Measurements from ENCODE around the gene ADRM1.

The ADRM1 gene

GRCh38 chr20:62285722-62286121, 17.1 kb upstream of the ADRM1 start:
- TF ChIP-seq, protein P1, sequence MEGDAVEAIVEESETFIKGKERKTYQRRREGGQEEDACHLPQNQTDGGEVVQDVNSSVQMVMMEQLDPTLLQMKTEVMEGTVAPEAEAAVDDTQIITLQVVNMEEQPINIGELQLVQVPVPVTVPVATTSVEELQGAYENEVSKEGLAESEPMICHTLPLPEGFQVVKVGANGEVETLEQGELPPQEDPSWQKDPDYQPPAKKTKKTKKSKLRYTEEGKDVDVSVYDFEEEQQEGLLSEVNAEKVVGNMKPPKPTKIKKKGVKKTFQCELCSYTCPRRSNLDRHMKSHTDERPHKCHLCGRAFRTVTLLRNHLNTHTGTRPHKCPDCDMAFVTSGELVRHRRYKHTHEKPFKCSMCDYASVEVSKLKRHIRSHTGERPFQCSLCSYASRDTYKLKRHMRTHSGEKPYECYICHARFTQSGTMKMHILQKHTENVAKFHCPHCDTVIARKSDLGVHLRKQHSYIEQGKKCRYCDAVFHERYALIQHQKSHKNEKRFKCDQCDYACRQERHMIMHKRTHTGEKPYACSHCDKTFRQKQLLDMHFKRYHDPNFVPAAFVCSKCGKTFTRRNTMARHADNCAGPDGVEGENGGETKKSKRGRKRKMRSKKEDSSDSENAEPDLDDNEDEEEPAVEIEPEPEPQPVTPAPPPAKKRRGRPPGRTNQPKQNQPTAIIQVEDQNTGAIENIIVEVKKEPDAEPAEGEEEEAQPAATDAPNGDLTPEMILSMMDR (IDR thresholded peaks at IDR 0.05; ENCODE audit: borderline replicate concordance, insufficient read depth, low read depth, low read length) = no peak
- H3K4me3 ChIP-seq (ENCODE audit: low read depth, low read length) = no peak overlapping the region

DNA sequence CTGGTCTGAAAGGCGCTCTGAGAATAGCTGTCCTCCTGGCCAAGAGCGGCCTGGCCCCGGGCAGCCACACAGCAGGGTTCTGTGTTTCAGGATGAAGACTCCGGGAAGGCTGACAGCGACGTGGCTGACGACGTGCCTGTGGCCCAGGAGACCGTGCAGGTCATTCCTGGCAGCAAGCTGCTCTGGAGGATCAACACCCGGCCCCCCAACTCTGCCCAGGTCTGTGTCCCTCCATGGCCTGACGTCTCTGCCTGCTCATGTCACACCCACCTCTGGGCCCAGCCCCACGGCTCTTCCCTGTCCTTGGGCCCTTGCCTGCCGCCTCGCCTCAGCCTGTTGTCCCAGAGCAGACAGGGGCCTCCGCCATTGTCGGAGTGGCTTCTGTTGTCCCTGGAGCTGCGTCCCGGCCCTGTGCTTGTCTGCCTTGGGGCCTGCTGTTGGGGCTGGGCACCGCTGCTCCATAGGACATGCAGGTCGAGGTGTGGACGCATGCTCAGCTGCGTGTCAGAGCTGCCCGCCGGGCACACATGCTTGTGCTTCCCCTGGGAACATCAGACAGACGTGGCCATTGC, 16.2 kb upstream of the ADRM1 start:
- H3K4me3 ChIP-seq (ENCODE audit: low read depth, low read length) = no peak overlapping the region
- TF ChIP-seq, protein P1 (IDR thresholded peaks at IDR 0.05; ENCODE audit: borderline replicate concordance, insufficient read depth, low read depth, low read length) = no peak

GRCh38 chr20:62287129-62287528, 15.7 kb upstream of the ADRM1 start:
- TF ChIP-seq, protein P1 (IDR thresholded peaks at IDR 0.05; ENCODE audit: borderline replicate concordance, insufficient read depth, low read depth, low read length) = no peak
- no peak overlapping the region for H3K4me3 ChIP-seq (ENCODE audit: low read depth, low read length)

- no peak overlapping the region for H3K4me3 ChIP-seq (ENCODE audit: low read depth, low read length)
- TF ChIP-seq, protein P1 (IDR thresholded peaks at IDR 0.05; ENCODE audit: borderline replicate concordance, insufficient read depth, low read depth, low read length) = no peak
Observed at GRCh38 chr20:62287759-62288534, 14.8 kb upstream of the ADRM1 start.

GRCh38 chr20:62288535-62289105, 14.2 kb upstream of the ADRM1 start:
- TF ChIP-seq, protein P1 (IDR thresholded peaks at IDR 0.05; ENCODE audit: borderline replicate concordance, insufficient read depth, low read depth, low read length) = no peak
- no peak overlapping the region for H3K4me3 ChIP-seq (ENCODE audit: low read depth, low read length)

DNA sequence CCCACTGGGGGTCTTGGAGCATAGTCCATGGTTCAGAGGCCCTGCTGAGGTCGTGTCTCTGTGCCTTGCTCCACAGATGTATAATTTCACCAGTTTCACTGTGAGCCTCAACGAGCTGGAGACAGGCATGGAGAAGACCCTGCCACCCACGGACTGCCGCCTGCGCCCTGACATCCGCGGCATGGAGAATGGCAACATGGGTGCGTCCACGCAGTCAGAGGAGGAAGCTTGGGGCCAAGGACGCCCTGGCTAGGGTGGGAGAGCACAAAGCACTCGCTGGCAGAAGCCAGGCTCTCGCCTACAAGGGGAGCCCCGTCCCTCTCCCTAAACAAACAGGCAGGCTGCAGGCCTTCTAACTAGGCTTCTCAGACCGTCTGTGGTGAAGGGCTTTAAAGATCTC, 13.7 kb upstream of the ADRM1 start:
- H3K4me3 ChIP-seq (ENCODE audit: low read depth, low read length) = no peak overlapping the region
- TF ChIP-seq, protein P1 (IDR thresholded peaks at IDR 0.05; ENCODE audit: borderline replicate concordance, insufficient read depth, low read depth, low read length) = no peak

DNA sequence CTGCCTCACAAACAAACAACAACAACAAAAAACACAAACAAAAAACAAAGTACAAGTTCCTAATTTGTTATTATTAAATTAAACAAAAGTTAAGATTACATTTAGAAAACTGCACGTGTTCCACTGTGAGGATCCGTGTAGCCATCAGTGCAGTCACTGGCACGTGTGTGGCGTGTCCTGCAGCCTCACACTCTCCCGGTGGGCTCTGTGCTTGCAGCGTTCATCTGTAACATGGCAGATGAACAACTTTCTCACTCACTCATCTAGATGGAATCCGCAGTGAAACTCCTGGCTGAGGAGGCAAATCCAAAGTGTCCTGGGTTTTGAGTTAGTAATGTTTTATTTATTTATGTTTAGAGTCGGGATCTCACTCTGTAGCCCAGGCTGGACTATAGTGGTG, 12.9 kb upstream of the ADRM1 start:
- TF ChIP-seq, protein P1 (IDR thresholded peaks at IDR 0.05; ENCODE audit: borderline replicate concordance, insufficient read depth, low read depth, low read length) = no peak
- no peak overlapping the region for H3K4me3 ChIP-seq (ENCODE audit: low read depth, low read length)
